ENCODE measurements around the gene LEFTY1.

The LEFTY1 gene

GRCh38 chr1:225879521-225880221, 9.3 kb downstream of the LEFTY1 start:
- H3K4me3 ChIP-seq (replicated peaks; ENCODE audit: insufficient read depth, low read length): no peak overlapping the region
- no peak for TF ChIP-seq REST (IDR thresholded peaks at IDR 0.05; ENCODE audit: insufficient replicate concordance, low read depth)
- TF ChIP-seq POLR2AphosphoS5 (IDR thresholded peaks at IDR 0.05; ENCODE audit: low read depth): no peak
- TF ChIP-seq SPI1 (IDR thresholded peaks at IDR 0.05; ENCODE audit: borderline replicate concordance, low read depth): peak; percentile 25; the same call in 1 of the 2 replicates
- no peak for TF ChIP-seq GABPA (IDR thresholded peaks at IDR 0.05; ENCODE audit: low read depth)
- TF ChIP-seq CTCF (IDR thresholded peaks at IDR 0.05; ENCODE audit: insufficient read depth, low read length): no peak
- peak in 1 of 2 experiments; percentile 46 for DNase-seq (ENCODE audit: low read depth in 1 of 2, low spot score in 1 of 2)
- H3K27me3 ChIP-seq (ENCODE audit: insufficient read depth, poor library complexity, severe bottlenecking): no peaks in the 10 kb centered on the region
- H3K27ac ChIP-seq (replicated peaks): no peak overlapping the region

GRCh38 chr1:225878282-225878681, 10.7 kb downstream of the LEFTY1 start:
- H3K27ac ChIP-seq (replicated peaks): no peak overlapping the region
- TF ChIP-seq GABPA (IDR thresholded peaks at IDR 0.05; ENCODE audit: low read depth) (no peak), CTCF (IDR thresholded peaks at IDR 0.05; ENCODE audit: insufficient read depth, low read length) (no peak), SPI1 (IDR thresholded peaks at IDR 0.05; ENCODE audit: borderline replicate concordance, low read depth) (peak; percentile 30; the same call in 1 of the 2 replicates)
- DNase-seq (ENCODE audit: low read depth in 1 of 2, low spot score in 1 of 2): no peak

GRCh38 chr1:225877580-225877979, 11.4 kb downstream of the LEFTY1 start:
- Histone ChIP-seq H3K27ac (replicated peaks) (no peak overlapping the region), H3K27me3 (ENCODE audit: insufficient read depth, poor library complexity, severe bottlenecking) (no peaks in the 10 kb centered on the region), H3K4me3 (replicated peaks; ENCODE audit: insufficient read depth, low read length) (no peak overlapping the region)
- TF ChIP-seq CTCF (IDR thresholded peaks at IDR 0.05; ENCODE audit: insufficient read depth, low read length) (peak; percentile 53), GABPA (IDR thresholded peaks at IDR 0.05; ENCODE audit: low read depth) (no peak), REST (IDR thresholded peaks at IDR 0.05; ENCODE audit: insufficient replicate concordance, low read depth) (no peak), POLR2AphosphoS5 (IDR thresholded peaks at IDR 0.05; ENCODE audit: low read depth) (no peak), SPI1 (IDR thresholded peaks at IDR 0.05; ENCODE audit: borderline replicate concordance, low read depth) (no peak)
- peak in 1 of 2 experiments; percentile 26 for DNase-seq (ENCODE audit: low read depth in 1 of 2, low spot score in 1 of 2)

More at GRCh38 chr1:225878282-225878681, 10.7 kb downstream of the LEFTY1 start:
- Histone ChIP-seq H3K27me3 (ENCODE audit: insufficient read depth, poor library complexity, severe bottlenecking) (no peaks in the 10 kb centered on the region), H3K4me3 (replicated peaks; ENCODE audit: insufficient read depth, low read length) (no peak overlapping the region)
